Activated T-cell treated with anti-CD3 and anti-CD28 coated beads, Interleukin-2, amount 50 U/mL, for 4 hours (primary cell): ENCODE results near the gene SAMD11. TPM values are rescaled to one million over a fixed set of nuclear protein-coding genes. Genes with fewer than 3 reads are reported as not detected.
A peak's percentile ranks its signal among the peaks of the same experiment; 100 is the strongest.
"Not testable (repeated sequence)": the region's sequence is repeated elsewhere in the genome, so short reads cannot be mapped to it uniquely, and the experiment has no call there.

ENCODE experiments used
- ATAC-seq, 2 donors: fragments of 200-7000 bp; cut with Tn5 transposase; one replicate each; pipeline ENCODE4 v1.10.0; 2021
- DNase-seq: peaks from one replicate; pipeline ENCODE4 v3.0.0-alpha.2; 2020
- H3K27me3 Mint-ChIP-seq: one replicate; pipeline ENCODE4 v1.8.0; 2021; ENCODE audit warnings: low read depth, mixed read lengths
- H3K36me3 Mint-ChIP-seq: one replicate; pipeline ENCODE4 v1.8.0; 2022; ENCODE audit warnings: mixed read lengths; ENCODE audit not compliant: insufficient read depth
- H3K4me1 Mint-ChIP-seq: one replicate; pipeline ENCODE4 v1.8.0; 2021; ENCODE audit warnings: low read depth, mixed read lengths
- H3K4me3 Mint-ChIP-seq: one replicate; pipeline ENCODE4 v1.8.0; 2021; ENCODE audit warnings: mild to moderate bottlenecking, moderate library complexity, mixed read lengths
- H3K9me3 Mint-ChIP-seq: one replicate; pipeline ENCODE4 v1.8.0; 2021; ENCODE audit warnings: mixed read lengths
- total RNA-seq, 3 donors: library from RNA; stranded (reverse); gene quantifications; one replicate each; pipeline ENCODE4 v1.2.1, GENCODE V29; 2021

SAMD11 gene
- total RNA-seq, 3 donors from 2014 or later: not detected

DNA sequence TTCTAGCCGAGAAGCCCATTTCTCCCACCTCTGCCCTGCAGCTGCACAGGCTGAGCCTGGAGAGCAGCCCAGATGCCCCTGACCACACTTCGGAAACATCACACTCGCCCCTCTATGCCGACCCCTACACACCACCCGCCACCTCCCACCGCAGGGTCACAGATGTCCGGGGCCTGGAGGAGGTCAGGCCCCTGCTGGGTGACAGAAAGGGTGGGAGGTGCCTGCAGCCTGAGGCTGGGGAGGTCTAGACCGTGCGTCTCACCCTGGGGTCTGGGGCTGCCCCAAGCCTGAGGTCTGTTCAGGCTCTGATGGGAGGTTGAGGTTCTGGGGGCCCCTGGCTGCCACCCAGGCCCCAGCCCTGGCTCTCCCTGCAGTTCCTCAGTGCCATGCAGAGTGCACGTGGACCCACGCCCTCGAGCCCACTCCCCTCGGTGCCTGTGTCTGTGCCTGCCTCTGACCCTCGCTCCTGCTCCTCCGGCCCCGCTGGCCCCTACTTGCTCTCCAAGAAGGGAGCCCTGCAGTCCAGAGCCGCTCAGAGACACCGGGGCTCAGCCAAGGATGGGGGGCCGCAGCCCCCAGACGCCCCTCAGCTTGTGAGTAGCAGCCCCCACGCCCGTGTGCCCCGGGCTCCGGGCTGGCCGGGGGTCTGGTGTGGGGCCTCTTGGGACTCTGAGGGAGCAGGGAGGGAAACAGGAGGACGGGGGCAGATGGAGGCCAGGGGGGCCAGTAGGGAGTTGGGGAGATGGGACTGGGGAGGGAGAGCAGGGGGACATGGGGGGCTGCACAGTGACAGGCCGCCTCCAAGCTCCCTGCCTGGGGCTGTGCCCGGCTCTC is 50.0 kb downstream of the SAMD11 start:
- no peaks in the 10 kb centered on the region for H3K36me3 Mint-ChIP-seq
- peaks cover 7% of the 10 kb centered on the region for H3K4me1 Mint-ChIP-seq
- H3K27me3 Mint-ChIP-seq: peaks cover 16% of the 10 kb centered on the region
- no peak overlapping the region for H3K4me3 Mint-ChIP-seq
- ATAC-seq: no peak
- no peaks in the 10 kb centered on the region for H3K9me3 Mint-ChIP-seq
- DNase-seq: no peak

DNA sequence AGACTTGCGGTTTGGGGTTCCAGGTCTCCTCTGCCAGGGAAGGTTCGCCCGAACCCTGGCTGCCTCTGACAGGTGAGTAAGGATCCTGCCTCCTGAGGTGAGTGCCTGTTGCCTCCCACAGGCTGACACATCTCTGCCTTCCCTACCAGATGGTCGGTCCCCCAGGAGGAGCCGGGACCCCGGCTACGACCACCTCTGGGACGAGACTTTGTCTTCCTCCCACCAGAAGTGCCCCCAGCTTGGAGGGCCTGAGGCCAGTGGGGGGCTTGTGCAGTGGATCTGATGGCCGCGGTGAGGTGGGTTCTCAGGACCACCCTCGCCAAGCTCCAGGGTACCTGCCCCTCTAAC is 50.5 kb downstream of the SAMD11 start:
- H3K27me3 Mint-ChIP-seq: peaks cover 16% of the 10 kb centered on the region
- no peak overlapping the region for H3K4me3 Mint-ChIP-seq
- ATAC-seq: no peak
- no peaks in the 10 kb centered on the region for H3K36me3 Mint-ChIP-seq
- H3K4me1 Mint-ChIP-seq: peaks cover 7% of the 10 kb centered on the region
- H3K9me3 Mint-ChIP-seq: no peaks in the 10 kb centered on the region
- no peak for DNase-seq

GRCh38 chr1:974687-975328 is 51.1 kb downstream of the SAMD11 start:
- Mint-ChIP-seq H3K27me3 (peaks cover 16% of the 10 kb centered on the region), H3K9me3 (no peaks in the 10 kb centered on the region), H3K4me3 (no peak overlapping the region), H3K36me3 (no peaks in the 10 kb centered on the region), H3K4me1 (peaks cover 7% of the 10 kb centered on the region)
- no peak for DNase-seq
- ATAC-seq: no peak

DNA sequence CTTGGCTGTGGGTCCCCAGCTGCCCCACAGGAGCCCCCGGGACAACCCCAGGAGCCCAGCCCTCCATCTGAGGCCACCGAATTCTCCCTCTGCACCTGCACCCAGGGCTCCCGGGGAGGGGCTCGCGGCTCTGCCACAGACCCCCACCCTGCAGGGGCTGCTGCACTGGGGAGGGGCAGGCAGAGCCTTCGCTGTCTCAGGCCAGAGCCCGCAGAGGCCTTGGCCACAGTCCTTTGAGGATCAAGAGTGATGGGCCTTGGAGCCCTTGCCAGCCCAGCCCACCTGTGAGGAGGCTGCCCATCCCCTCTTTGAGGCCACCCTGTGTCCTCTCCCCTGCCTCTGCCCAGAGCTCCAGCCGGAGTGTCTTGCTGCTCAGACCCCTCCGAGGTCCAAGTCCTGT is 51.6 kb downstream of the SAMD11 start:
- Mint-ChIP-seq H3K4me1 (peaks cover 7% of the 10 kb centered on the region), H3K27me3 (peaks cover 16% of the 10 kb centered on the region), H3K4me3 (no peak overlapping the region), H3K9me3 (no peaks in the 10 kb centered on the region), H3K36me3 (no peaks in the 10 kb centered on the region)
- DNase-seq (no peak), ATAC-seq (no peak)

GRCh38 chr1:975896-976683 is 52.4 kb downstream of the SAMD11 start:
- Mint-ChIP-seq H3K9me3 (no peaks in the 10 kb centered on the region), H3K27me3 (peaks cover 16% of the 10 kb centered on the region), H3K36me3 (no peaks in the 10 kb centered on the region), H3K4me3 (no peak overlapping the region), H3K4me1 (peaks cover 7% of the 10 kb centered on the region)
- peak; percentile 62 for DNase-seq
- peak; percentile 93 to 95 for ATAC-seq

DNA sequence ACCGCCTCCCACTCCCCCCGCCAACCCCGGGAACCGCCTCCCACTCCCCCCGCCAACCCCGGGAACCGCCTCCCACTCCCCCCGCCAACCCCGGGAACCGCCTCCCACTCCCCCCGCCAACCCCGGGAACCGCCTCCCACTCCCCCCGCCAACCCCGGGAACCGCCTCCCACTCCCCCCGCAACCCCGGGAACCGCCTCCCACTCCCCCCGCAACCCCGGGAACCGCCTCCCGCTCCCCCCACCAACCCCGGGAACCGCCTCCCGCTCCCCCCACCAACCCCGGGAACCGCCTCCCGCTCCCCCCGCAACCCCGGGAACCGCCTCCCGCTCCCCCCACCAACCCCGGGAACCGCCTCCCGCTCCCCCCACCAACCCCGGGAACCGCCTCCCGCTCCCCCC is 53.1 kb downstream of the SAMD11 start:
- not testable (repeated sequence) for H3K4me1 Mint-ChIP-seq, DNase-seq, H3K4me3 Mint-ChIP-seq, H3K36me3 Mint-ChIP-seq, ATAC-seq, H3K9me3 Mint-ChIP-seq
- H3K27me3 Mint-ChIP-seq: peaks cover 14% of the 10 kb centered on the region

DNA sequence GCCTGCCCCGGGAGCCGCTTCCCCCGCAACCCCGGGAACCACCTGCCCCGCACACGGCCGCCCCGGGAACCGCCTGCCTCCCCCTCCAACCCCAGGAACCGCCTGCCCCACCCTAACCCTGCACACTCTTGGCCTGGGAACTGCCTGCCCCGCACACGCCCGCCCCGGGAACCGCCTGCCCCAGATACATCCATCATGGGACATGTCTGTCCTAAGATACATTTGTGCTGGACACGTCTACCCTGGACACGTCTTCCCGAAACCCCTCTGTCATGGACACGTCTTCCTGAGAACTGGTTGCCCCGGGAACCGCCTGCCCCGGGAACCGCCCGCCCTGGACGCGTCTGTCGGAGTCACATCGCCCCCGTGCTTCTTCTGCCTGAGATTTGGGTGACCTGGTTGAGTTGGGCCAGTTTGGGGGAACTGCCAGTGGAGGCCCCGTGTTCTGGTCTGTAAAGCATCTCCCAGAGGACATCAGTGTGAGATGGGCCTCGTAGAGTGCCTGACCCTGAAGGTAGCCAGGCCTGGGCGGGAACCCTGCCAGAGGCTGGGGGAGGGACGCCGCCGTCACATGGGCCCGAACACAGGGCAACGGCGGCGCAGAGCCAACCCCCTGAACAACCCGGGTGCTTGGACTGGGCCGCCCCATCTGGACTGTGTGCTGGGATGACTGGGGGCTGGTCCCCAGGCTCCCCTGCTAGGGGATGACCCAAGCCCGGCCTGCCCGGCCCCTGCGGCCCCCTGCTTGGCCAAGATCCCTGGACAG is 54.5 kb downstream of the SAMD11 start:
- Mint-ChIP-seq H3K27me3 (peaks cover 25% of the 10 kb centered on the region), H3K4me3 (no peak overlapping the region), H3K4me1 (peaks cover 7% of the 10 kb centered on the region), H3K36me3 (no peaks in the 10 kb centered on the region), H3K9me3 (no peaks in the 10 kb centered on the region)
- DNase-seq (no peak), ATAC-seq (no peak)

DNA sequence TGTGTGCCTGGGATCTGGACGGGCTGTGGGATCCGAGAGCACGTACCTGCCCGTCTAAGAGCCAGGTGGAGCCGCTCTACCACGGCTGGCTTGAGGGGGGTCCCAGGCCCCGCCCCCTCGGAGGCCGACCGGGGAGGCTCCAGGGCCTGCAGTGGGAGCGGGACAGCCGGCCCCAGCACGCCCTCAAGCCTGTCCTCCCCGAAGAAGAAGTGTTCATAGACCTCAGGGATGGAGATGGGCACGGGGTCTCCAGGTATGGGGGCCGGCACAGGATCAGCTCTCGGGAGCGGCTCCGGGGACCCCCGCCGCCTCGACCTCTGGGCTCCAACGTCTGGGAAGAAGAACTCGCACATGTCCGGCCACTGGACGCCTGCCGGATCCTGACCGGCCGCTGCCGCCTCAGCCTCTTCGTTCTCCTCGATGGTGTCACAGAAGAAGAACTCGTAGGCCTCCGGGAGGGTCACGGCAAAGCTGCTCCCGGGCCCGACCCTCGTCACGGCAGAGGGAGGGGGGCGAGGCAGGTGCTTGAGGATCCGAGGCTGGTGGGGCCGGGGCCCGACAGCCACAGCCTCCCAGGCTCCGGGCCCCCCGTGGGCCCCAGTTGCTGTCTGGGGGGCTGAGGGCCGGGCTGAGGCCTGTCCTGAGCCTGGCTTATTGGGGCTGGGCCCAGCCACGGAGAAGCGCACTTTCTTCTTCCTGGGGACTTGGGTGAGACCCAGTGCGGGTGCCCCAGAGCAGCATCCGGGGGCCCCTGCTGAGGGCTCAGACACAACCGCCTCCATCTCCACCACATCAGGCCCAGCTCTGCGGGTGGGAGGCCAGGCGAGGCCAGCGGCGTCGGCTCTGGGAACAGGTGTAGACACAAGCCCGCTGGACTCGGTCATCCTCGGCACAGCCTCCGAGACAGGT is 55.4 kb downstream of the SAMD11 start:
- Mint-ChIP-seq H3K4me1 (peaks cover 7% of the 10 kb centered on the region), H3K36me3 (no peaks in the 10 kb centered on the region), H3K9me3 (no peaks in the 10 kb centered on the region), H3K4me3 (no peak overlapping the region), H3K27me3 (peaks cover 29% of the 10 kb centered on the region)
- ATAC-seq (no peak), DNase-seq (peak; percentile 3)

GRCh38 chr1:979744-980072 is 56.0 kb downstream of the SAMD11 start:
- ATAC-seq (no peak), DNase-seq (no peak)
- H3K36me3 Mint-ChIP-seq: no peaks in the 10 kb centered on the region
- peaks cover 7% of the 10 kb centered on the region for H3K4me1 Mint-ChIP-seq
- H3K4me3 Mint-ChIP-seq: no peak overlapping the region
- peaks cover 29% of the 10 kb centered on the region for H3K27me3 Mint-ChIP-seq
- H3K9me3 Mint-ChIP-seq: no peaks in the 10 kb centered on the region

- Mint-ChIP-seq H3K36me3 (no peaks in the 10 kb centered on the region), H3K27me3 (peaks cover 29% of the 10 kb centered on the region), H3K4me1 (peaks cover 7% of the 10 kb centered on the region), H3K4me3 (no peak overlapping the region), H3K9me3 (no peaks in the 10 kb centered on the region)
- no peak for ATAC-seq
- no peak for DNase-seq
Measured at GRCh38 chr1:980137-980571, 56.4 kb downstream of the SAMD11 start.

GRCh38 chr1:980602-981395 is 57.1 kb downstream of the SAMD11 start:
- DNase-seq: peak; percentile 3
- Mint-ChIP-seq H3K4me3 (no peak overlapping the region), H3K36me3 (no peaks in the 10 kb centered on the region), H3K4me1 (peaks cover 4% of the 10 kb centered on the region), H3K27me3 (peaks cover 28% of the 10 kb centered on the region), H3K9me3 (no peaks in the 10 kb centered on the region)
- ATAC-seq: no peak

GRCh38 chr1:981491-981954 is 57.8 kb downstream of the SAMD11 start:
- H3K36me3 Mint-ChIP-seq: no peaks in the 10 kb centered on the region
- ATAC-seq (no peak), DNase-seq (peak; percentile 3)
- H3K9me3 Mint-ChIP-seq: no peaks in the 10 kb centered on the region
- peaks cover 2% of the 10 kb centered on the region for H3K4me1 Mint-ChIP-seq
- no peak overlapping the region for H3K4me3 Mint-ChIP-seq
- H3K27me3 Mint-ChIP-seq: peaks cover 31% of the 10 kb centered on the region
